ENCODE data around the gene DNAJB1.

The DNAJB1 gene

GRCh38 chr19:14494411-14494810 is 23.8 kb downstream of the DNAJB1 start:
- no peak for DNase-seq

GRCh38 chr19:14492756-14493337 is 25.4 kb downstream of the DNAJB1 start:
- DNase-seq, result no peak

- no peak for DNase-seq
Observed at GRCh38 chr19:14487370-14488125, 30.6 kb downstream of the DNAJB1 start.

- DNase-seq, result no peak
Observed at GRCh38 chr19:14482172-14482941, 35.8 kb downstream of the DNAJB1 start.

GRCh38 chr19:14480700-14481079 is 37.5 kb downstream of the DNAJB1 start:
- no peak for DNase-seq

- DNase-seq, result peak; percentile 74
Observed at GRCh38 chr19:14479975-14480699, 38.1 kb downstream of the DNAJB1 start.

DNA sequence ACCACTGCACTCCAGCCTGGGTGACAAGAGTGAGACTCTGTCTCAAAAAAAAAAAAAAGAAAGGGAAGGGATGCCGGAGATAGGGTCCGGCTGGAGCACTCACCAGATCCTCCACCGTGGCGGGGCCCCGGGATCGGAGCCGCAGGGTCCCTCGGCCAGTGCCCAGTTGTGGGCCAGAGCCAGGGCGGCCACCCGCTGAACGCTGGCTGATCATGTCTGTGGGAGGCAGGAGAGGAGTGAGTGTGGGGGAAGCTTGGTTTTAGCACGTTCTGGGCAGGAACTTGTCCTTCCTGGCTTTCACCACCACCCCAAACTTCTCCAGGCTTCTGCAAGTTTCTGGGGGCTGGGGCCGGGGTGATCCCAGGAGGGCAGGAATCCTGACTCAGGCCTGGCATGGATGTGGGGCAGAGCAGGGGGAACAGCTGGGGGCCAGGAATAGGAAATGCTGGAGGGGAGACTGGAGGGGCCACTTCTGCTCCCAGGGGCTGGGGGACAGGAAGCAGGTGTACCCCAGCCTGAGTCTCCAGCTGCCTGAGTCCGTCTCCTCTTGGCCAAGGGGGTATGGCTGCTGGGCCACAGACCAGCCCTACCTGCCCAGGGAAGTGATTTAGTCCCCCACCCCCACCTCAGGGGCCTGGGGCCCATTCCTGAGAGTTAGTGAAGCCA is 38.8 kb downstream of the DNAJB1 start:
- no peak for DNase-seq

DNA sequence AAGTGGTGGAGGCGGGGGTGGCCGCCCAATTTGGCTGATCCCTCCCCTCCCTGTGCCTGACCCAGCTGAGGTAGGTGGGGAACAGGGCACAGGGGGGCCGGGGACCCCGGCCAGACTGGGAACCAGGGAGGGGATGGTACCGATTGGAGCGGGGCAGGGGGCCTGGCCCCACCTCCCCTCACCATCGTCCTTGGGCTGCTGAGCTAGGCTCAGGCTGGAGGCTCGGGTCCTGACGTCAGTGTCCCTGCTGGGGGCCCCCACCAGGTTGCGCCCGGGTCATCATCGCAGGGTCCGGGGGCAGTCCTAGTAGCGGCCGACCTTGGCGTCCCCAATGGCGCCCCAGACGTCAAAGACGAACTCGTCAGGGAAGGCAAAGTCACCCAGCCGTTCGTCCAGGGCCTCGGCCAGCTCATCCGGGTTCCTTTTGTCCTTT is 40.1 kb downstream of the DNAJB1 start:
- no peak for DNase-seq

- no peak for DNase-seq
Observed at GRCh38 chr19:14477418-14478112, 40.6 kb downstream of the DNAJB1 start.

DNA sequence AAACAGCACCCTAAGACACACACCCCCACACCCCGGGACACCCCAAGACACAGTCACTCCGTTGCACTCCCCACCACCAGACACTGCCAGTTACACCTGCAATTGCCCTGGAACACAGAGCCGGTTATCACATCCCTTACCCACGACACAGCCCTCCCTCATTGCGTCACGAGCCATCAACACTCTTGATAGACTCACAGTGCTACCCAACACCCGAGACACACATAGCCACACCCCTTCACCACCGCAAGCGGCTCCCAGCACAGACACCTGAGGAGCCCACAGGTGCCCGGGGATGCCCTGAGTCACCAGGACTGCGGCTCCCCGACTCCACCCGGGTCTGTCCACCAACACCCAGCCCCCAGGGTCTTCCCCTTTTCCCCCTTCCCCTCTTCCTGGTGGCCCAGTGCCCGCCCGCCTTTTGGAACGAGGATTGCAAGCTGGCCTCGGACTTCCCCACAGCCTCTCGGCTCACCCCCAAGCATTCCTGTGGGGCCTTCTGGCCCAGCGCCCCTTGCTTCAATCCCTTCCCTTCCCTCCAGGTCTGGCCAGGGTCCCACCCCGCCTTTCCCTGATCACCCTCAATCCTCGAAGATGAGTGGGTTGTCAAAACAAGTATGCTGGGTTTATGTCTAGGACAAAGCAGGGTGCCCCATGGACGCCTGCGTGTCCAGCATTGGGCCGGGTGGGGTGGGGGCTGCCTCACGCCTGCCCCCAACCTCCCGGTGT is 41.4 kb downstream of the DNAJB1 start:
- peak; percentile 57 for DNase-seq

- DNase-seq, result no peak
Observed at GRCh38 chr19:14476327-14476672, 41.9 kb downstream of the DNAJB1 start.

DNA sequence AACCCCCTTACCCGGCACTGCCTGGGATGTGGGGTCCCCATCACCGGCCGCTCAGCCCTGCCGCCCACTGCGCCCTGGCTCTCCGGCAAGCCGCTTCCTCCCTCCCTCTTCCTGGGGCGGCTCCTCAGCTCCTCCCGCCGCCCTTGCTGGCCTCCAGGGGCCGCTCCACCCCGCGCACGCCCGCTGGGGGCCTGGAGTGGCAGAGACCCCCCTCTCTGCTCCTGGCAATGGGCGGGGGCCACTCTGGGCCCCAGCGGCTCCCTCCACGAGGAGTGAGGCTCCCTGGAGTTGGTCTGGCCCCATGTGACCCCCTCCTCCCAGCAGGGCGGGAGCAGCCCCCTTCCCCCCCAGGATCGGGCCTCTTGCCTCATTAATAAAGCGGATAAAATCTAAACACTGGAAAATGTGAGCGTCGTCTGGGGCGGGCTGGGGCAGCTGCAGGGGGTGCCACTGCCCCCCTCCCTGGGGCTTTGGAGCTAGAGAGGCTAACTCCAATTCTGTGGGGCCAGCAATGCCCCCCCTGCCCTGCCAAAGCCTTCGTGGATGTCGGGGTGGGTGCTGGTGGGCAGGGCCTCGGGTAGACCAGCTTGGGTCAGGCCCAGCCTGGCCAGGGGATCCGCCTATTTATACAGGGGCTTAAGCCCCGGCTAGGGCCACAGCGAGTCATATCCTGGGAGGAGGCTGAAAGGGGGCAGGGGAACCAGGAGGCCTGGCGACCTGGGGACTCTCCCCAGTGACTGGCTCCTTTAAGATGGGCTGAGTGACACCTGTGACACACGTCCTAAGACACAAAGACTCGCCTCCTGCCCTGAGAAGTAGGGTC is 42.7 kb downstream of the DNAJB1 start, which contains the start of gene PTGER1:
Gene PTGER1, minus strand, starts transcription at position 104 of the 823 bp plus-strand sequence. CDS start 1,034 bp downstream, outside the sequence.
- DNase-seq, result peak; percentile 72

GRCh38 chr19:14474827-14475226 is 43.4 kb downstream of the DNAJB1 start:
- no peak for DNase-seq

DNA sequence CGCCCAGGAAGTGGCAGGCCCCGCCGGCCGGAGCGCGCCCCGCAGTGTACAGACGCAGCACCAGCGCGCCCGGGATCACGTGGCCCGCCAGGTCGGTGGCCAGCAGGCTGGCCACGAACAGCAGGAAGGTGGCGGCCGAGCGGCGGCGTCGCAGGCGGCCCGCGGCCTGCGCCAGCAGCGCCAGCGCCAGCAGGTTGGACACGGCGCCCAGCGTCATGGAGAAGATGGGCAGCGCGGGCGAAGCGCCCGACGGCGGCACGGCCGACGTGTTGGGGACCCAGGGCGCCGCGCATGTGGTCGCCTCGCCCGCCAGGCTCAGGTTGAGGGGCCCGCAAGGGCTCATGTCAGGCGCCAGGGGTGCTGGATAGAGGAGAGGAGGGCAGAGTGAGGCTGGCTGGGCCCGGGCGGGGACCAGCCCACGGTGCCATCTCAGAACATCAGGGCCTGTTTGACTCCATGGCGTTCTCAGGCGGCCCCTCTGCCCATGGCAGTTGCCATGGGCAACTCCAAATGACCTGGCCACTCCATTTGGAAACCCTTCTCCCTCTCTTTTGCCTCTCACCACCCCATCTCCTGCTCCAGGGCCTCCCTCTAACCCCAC is 44.1 kb downstream of the DNAJB1 start:
- no peak for DNase-seq

DNA sequence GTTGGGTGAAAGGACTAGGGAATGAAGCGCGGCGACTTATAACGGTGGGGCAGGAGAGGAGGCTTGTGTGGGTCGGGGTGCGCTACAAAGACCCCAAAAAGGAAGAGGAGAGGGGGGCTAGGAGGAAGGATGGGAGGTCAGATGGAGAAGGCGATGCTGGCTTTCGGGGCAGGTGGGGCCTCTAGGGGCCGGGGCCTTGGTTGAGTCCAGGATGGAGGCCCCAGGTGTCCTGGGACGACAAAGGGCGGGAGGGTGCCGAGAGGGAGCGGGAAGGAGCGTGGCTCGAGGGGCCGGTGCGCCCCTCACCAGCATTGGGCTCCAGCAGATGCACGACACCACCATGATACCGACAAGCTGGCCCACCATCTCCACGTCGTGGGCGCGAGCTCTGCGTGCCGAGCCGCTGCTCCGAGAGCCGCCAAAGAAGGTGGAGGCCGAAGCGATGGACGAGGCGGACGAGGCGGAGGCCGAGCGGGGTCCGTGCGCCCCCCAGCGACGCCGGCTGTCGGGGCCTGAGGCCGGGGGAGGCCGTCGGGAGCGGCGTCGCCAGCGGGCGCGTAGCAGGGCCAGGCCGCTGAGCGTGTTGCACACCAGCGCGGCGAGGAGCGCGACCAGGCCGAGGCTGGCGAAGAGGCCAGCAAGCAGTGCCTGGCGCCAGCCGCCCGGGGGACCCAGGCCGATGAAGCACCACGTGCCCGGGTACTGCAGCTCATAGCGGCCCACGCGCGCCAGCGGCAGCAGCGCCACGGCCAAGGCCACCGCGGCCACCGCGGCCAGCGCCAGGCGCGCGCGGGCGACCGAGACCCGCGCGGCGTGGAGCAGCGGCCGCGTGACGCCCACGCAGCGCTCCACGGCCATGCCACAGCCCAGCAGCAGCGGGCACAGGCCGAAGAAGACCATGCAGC is 44.9 kb downstream of the DNAJB1 start:
- DNase-seq, result peak; percentile 61

- peak; percentile 85 for DNase-seq
Observed at GRCh38 chr19:14472202-14472938, 45.8 kb downstream of the DNAJB1 start.

DNA sequence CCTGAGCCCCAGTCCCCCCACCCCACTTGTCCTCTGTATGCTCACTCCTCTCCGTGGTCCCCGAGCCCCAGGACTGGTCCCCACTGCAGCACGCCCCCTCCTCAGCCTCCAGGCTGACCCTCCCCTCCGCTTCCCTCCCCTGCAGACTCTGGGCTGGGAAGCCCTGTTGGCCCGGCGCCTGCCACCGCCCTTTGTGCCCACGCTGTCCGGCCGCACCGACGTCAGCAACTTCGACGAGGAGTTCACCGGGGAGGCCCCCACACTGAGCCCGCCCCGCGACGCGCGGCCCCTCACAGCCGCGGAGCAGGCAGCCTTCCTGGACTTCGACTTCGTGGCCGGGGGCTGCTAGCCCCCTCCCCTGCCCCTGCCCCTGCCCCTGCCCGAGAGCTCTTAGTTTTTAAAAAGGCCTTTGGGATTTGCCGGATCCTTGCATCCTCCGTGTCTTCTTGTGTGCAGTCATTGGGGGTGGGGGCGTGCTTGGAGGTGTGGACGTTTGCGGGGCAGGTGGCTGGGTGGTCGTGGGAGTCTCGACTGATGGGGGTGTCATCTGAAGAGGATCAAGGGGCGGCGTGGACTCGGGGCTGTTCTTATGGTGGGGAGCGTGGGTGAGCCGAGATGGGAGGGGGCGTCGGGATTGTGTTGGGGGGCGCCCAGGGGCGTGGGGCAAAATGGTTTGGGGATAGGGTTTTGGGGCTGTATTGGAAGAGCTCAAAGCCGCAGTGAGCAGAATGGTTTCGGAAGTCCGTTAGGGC is 46.6 kb downstream of the DNAJB1 start:
- no peak for DNase-seq

Data from hematopoietic multipotent progenitor cell treated with erythropoietin and hydrocortisone succinate and interleukin-3 and kit ligand, for 4 days (in vitro differentiated cells).